Aorta (tissue), 5 donors: ENCODE measurements around the gene NKRF. TPM values are rescaled to one million over a fixed set of nuclear protein-coding genes. Genes with fewer than 3 reads are reported as not detected.

Source experiments
- ATAC-seq: fragments of 200-7000 bp; cut with Tn5 transposase; one replicate; pipeline ENCODE4 v1.9.1; 2022; ENCODE audit warnings: moderate library complexity; ENCODE audit not compliant: low FRiP score
- DNase-seq, 2 donors: peaks; one replicate each; pipeline ENCODE4 v3.0.0-alpha.2; 2020
- H3K27ac ChIP-seq, 2 donors: one replicate each; pipeline ENCODE4 v1.5.1; 2013; ENCODE audit warnings: low read length in 2 of 2, mild to moderate bottlenecking in 2 of 2, moderate library complexity in 2 of 2, control low read depth in 1 of 2, inconsistent platforms in 1 of 2, low read depth in 1 of 2
- H3K27me3 ChIP-seq, 2 donors: one replicate each; pipeline ENCODE4 v1.6.1; 2013; ENCODE audit warnings: control low read depth in 1 of 2, low read length in 1 of 2, mild to moderate bottlenecking in 1 of 2, moderate library complexity in 1 of 2; ENCODE audit not compliant: insufficient read depth in 2 of 2, control insufficient read depth in 1 of 2
- H3K36me3 ChIP-seq, 2 donors: one replicate each; pipeline ENCODE4 v1.6.1; 2013; ENCODE audit warnings: control low read depth in 1 of 2, low read length in 1 of 2, mild to moderate bottlenecking in 1 of 2; ENCODE audit not compliant: insufficient read depth in 2 of 2, control insufficient read depth in 1 of 2
- H3K4me1 ChIP-seq, 2 donors: one replicate each; pipeline ENCODE4 v1.6.1; 2013; ENCODE audit warnings: low read length in 2 of 2, control low read depth in 1 of 2, mild to moderate bottlenecking in 1 of 2, moderate library complexity in 1 of 2; ENCODE audit not compliant: insufficient read depth in 2 of 2, control insufficient read depth in 1 of 2
- H3K4me3 ChIP-seq, 2 donors: one replicate each; pipeline ENCODE4 v1.5.1; 2013; ENCODE audit warnings: low read length in 2 of 2, control low read depth in 1 of 2, mild to moderate bottlenecking in 1 of 2
- H3K9me3 ChIP-seq: one replicate; pipeline ENCODE4 v1.6.1; 2013; ENCODE audit warnings: mild to moderate bottlenecking, low read length; ENCODE audit not compliant: control insufficient read depth
- WGBS, 2 donors: extraction: QIAGEN DNeasy Blood & Tissue Kit; methylation state at CpG; one replicate each; pipeline ENCODE4 v1.1.7; 2013; 5-methylcytosine and 5-hydroxymethylcytosine counted together
- intact Hi-C, 2 donors: fragments of 100-400 bp; cut with DNase I; formaldehyde crosslinking; loops; one replicate each; pipeline versions ENCODE4 v1.14.2 to v1.15.0; 2022
- long read RNA-seq, 2 donors: library from polyadenylated mRNA; unstranded; transcript quantifications; one replicate each; pipeline ENCODE4 v2.0.0, GENCODE V29; 2020 to 2021
- polyA plus RNA-seq, 2 donors: library from polyadenylated mRNA; stranded (reverse); fragments of 200-250 nt; gene quantifications; one replicate each; pipeline ENCODE4 v1.2.3, GENCODE V29; 2013
- total RNA-seq, 2 donors: library from RNA; stranded (reverse); fragmentation: NEBNext Ultra II Directional; extraction: Animal tissue kit (Norgen Biotek cat#: 25700); gene quantifications; one replicate each; pipeline ENCODE4 v1.2.1, GENCODE V29; 2021
- donor health status: healthy with polysubstance abuse.
- donor health status: Bipolar disorder and iron deficiency.
- donor health status: DM: no; HTN: no; CAD: no.
- donor health status: DM: no; HTN: no; CAD: no.
- donor health status: DM: yes; HTN: yes; CAD: no.

NKRF gene
- total RNA-seq (1 to 10 TPM; 8.4 to 8.9 TPM), polyA plus RNA-seq (1 to 10 TPM; 1.5 to 5.3 TPM)
- long read RNA-seq, donor 1, partial matches to known transcripts, result 0 of 2 reads
- long read RNA-seq, donor 1, other reads (novel, unspliced or antisense), result 1 of 2 reads
- long read RNA-seq, donor 2, partial matches to known transcripts, result 0 of 4 reads
- long read RNA-seq, donor 2, other reads (novel, unspliced or antisense), result 2 of 4 reads

DNA sequence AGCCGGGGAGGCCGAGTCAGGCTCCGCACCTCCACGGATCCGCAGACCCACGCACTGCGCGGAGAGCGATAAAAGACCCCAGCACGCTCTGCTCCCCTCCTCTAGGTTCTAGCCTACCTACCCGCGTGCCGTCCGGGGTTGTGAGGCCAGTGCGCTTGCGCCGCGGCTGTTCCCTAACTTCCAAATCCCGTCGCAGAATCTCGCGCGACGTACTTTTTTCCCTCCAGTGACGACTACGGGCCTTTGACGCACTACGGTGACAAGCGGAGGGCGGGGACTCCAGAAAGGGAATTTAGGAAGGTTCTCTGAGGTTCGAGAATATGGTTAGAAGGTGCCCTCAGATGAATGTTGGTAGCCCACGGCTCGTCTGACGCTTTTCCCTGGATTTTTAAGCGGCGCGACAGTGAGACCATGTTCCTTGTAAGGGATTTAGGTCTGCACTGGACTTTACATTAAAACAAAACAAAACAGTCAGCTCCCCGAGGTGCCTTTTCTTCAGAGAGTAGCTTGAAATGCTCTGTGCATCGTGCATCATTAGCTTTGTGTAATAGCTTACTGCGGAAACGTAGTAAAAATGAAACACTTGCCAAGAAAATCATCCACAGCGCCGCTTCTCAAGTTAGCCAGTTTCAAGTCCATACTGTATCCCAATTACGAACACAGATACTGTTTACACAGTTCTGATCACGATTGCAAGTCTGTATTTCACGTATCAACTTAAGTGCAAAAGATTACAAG is at the start of gene NKRF:
Gene NKRF (minus strand): TSS at position 145 of the 738 bp plus-strand sequence.
- no peaks in the 10 kb centered on the region for H3K4me1 ChIP-seq
- H3K4me3 ChIP-seq, result peak within 1 kb of the TSS; percentile 27 to 48
- ATAC-seq, result peak; percentile 95

DNA sequence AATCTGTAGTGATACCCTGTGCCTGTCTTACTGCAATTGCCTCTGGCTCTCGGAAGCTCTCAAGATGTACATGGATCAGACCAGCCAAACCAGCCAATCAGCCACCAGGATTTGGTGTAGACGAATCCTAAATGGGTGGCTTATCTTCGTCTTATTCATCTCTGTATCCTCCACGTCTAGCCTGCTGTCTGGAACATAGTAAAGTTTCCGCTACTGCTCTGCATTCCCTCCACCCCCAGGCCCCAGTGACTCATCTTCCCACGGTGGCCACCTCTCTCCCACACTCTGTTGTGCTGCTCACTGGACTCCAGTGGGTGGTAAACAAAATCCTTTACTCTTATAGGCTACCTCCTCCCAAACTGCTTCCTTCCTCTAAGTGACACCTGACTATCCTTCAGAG is 48.9 kb upstream of the NKRF start:
- H3K27ac ChIP-seq, result no peak overlapping the region
- H3K4me3 ChIP-seq, result no peak overlapping the region
- H3K27me3 ChIP-seq, result no peaks in the 10 kb centered on the region
- no peaks in the 10 kb centered on the region for H3K36me3 ChIP-seq
- no peaks in the 10 kb centered on the region for H3K9me3 ChIP-seq
- ATAC-seq (no peak), DNase-seq (no peak)
- intact Hi-C loops, result no loop called here
- 65 to 66% methylated on average over 6 of the region's 6 CpGs for WGBS, 2 donors
- H3K4me1 ChIP-seq, result no peaks in the 10 kb centered on the region

More for the DNA sequence above, at the start of gene NKRF:
- intact Hi-C loops, result no loop called here
- Histone ChIP-seq H3K27ac (peak within 1 kb of the TSS; percentile 63 to 73), H3K9me3 (no peaks in the 10 kb centered on the region), H3K27me3 (no peaks in the 10 kb centered on the region), H3K36me3 (no peaks in the 10 kb centered on the region)
- 1 to 28% methylated on average over 46 of the region's 46 CpGs for WGBS, 2 donors
- DNase-seq, result peak; percentile 95 to 96

DNA sequence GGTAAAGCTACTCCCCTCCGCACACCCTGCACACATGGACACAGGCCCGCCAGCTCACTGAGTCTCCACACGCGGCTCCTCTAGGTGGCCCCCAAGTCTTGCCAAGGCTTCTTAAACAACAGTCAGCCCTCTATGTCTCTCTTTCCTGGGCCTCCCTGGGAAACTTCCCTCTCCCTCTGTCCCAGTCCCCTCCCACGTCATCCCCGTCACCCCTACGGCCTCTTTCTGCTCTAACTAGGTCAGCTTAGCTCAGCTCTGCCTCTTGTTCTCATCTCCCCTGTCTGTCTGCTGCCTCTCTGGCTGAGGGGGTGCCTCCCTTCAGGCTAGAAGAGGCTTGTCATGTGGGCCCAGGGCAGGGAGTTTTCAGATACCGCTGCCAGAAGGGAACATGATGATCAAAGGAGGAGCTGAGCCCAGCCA is 47.9 kb upstream of the NKRF start:
- ATAC-seq, result peak; percentile 44
- Histone ChIP-seq H3K9me3 (no peaks in the 10 kb centered on the region), H3K4me1 (no peaks in the 10 kb centered on the region), H3K36me3 (no peaks in the 10 kb centered on the region), H3K27ac (no peak overlapping the region), H3K4me3 (no peak overlapping the region), H3K27me3 (no peaks in the 10 kb centered on the region)
- DNase-seq, result no peak
- intact Hi-C loops, result no loop called here
- 67 to 81% methylated on average over 8 of the region's 8 CpGs for WGBS, 2 donors

DNA sequence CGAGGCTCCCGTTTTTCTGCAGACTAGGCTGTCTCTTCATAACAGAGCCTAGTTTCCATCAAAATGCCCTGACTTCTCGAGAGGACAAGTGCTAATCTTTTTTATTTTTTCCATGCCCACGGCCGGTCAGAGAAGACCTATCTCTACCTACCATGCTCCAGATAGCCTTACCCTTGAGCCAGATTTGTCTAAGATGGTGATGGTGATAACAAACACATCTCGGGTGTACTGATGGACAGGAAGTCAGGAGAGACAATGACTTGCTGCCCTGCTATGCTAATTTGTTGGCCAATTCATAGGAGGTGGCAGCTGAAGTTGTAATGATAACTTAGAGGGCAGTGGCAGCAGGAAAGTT is 42.2 kb upstream of the NKRF start:
- no peaks in the 10 kb centered on the region for H3K27me3 ChIP-seq
- H3K4me1 ChIP-seq, result no peaks in the 10 kb centered on the region
- H3K9me3 ChIP-seq, result no peaks in the 10 kb centered on the region
- DNase-seq (no peak), ATAC-seq (no peak)
- 77 to 87% methylated on average over 6 of the region's 6 CpGs for WGBS, 2 donors
- no peaks in the 10 kb centered on the region for H3K36me3 ChIP-seq
- intact Hi-C loops, result no loop called here
- no peak overlapping the region for H3K27ac ChIP-seq
- no peak overlapping the region for H3K4me3 ChIP-seq

DNA sequence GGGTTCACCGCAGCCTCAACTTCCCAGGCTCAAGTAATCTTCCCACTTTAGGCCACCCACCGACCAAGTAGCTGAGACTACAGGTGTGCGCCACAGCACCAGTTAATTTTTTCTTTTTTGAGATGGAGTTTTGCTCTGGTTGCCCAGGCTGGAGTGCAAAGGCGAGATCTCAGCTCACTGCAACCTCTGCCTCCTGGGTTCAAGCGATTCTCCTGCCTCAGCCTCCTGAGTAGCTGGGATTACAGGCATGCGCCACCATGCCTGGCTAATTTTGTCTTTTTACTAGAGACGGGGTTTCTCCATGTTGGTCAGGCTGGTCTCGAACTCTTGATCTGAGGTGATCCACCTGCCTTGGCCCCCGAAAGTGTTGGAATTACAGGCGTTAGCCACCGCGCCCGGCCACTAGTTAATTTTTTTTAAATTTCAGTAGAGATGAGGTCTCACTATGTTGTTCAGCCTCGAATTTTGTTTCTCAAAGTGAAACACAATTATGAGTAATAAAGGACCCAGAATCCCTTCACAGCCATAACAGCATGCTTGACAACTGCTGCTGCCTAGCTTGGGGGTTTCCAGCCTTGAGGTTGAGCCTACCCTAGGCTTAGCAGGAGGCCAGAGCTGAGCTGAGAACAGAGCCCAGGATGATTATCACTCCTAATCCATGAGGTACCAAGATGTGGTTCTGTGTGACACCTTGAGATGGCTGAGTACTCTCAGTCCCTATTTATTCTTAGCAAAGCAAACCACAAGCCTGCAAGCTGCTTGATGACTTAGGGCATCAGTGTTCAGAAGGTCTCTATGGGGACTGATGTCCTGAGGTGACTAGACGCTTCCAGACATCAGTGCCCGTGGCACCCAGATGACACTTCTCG is 41.6 kb upstream of the NKRF start:
- no peaks in the 10 kb centered on the region for H3K4me1 ChIP-seq
- no peak overlapping the region for H3K4me3 ChIP-seq
- ATAC-seq, result no peak
- H3K9me3 ChIP-seq, result no peaks in the 10 kb centered on the region
- no peak for DNase-seq
- intact Hi-C loops, result no loop called here
- no peak overlapping the region for H3K27ac ChIP-seq
- no peaks in the 10 kb centered on the region for H3K27me3 ChIP-seq
- WGBS, 2 donors, result 88 to 94% methylated on average over 17 of the region's 17 CpGs
- no peaks in the 10 kb centered on the region for H3K36me3 ChIP-seq

DNA sequence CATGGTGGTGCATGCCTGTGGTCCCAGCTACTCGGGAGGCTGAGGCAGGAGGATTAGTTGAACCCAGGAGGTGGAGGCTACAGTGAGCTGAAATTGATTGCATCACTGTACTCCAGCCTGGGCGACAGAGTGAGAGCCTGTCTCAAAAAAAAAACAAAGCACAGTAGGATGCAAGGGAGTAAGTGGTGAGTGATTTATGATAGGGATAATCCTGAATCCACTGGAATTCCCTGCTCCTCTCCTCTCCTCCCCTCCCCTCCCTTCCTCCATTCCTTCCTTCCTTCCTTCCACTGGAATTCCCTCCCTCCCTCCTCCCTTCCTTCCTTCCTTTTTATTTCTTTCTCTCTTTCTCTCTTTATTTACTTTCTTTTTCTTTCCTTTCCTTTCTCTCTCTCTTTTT is 40.9 kb upstream of the NKRF start:
- H3K4me1 ChIP-seq, result no peaks in the 10 kb centered on the region
- ATAC-seq (no peak), DNase-seq (no peak)
- no peaks in the 10 kb centered on the region for H3K27me3 ChIP-seq
- no peaks in the 10 kb centered on the region for H3K36me3 ChIP-seq
- intact Hi-C loops, result no loop called here
- 63 to 85% methylated on average over 2 of the region's 2 CpGs for WGBS, 2 donors
- H3K27ac ChIP-seq, result no peak overlapping the region
- no peak overlapping the region for H3K4me3 ChIP-seq
- H3K9me3 ChIP-seq, result no peaks in the 10 kb centered on the region

DNA sequence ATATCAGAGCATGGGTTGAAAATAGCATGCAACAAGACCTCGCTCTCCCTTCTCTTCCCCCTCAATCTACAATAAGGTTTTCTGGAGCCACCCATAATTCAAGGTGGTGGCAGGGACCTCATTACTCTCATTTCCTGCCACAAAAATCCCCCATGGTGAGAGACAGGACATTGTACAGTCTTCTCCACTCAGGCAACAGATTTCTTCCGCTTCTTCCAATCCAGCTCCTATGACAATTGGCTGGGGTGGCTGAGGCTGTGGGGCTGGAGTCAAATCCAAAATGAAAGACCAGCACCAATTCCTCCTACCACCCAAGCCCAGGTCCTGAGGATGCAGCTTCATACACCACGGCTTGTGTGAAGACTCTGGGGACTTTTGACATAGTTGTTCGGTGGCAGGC is 40.3 kb upstream of the NKRF start:
- H3K4me3 ChIP-seq, result no peak overlapping the region
- H3K4me1 ChIP-seq, result no peaks in the 10 kb centered on the region
- no peak for ATAC-seq
- WGBS, 2 donors, result 88 to 91% methylated on average over 4 of the region's 4 CpGs
- no peak for DNase-seq
- no peaks in the 10 kb centered on the region for H3K27me3 ChIP-seq
- intact Hi-C loops, result no loop called here
- no peaks in the 10 kb centered on the region for H3K36me3 ChIP-seq
- no peaks in the 10 kb centered on the region for H3K9me3 ChIP-seq
- no peak overlapping the region for H3K27ac ChIP-seq

DNA sequence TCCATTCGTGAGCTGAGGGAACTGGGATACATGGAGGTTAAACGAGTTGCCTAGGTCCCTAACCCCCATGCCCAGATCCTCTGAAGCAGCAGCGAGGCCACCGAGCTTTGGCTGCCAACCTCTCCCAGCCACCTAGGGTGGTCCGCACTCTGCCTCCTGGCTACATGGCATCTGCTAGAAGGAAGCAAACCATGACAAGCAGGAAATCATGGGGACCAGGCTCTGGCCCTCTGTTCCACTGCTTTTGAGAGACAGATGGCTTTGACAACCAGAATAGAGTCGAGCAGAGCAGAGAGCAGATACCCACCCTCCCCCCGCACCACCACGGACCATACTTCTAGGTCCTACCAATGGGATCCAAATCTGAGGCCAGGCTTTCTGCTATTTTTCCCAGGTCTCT is 37.5 kb upstream of the NKRF start:
- H3K4me1 ChIP-seq, result no peaks in the 10 kb centered on the region
- no peak for ATAC-seq
- no peaks in the 10 kb centered on the region for H3K36me3 ChIP-seq
- WGBS, 2 donors, result 75 to 80% methylated on average over 8 of the region's 8 CpGs
- intact Hi-C loops, result no loop called here
- no peak overlapping the region for H3K27ac ChIP-seq
- H3K27me3 ChIP-seq, result no peaks in the 10 kb centered on the region
- H3K4me3 ChIP-seq, result no peak overlapping the region
- no peaks in the 10 kb centered on the region for H3K9me3 ChIP-seq
- no peak for DNase-seq
